OCI-LY7 (cell line): ENCODE results near the gene OR13A1. TPM values are rescaled to one million over a fixed set of nuclear protein-coding genes. Genes with fewer than 3 reads are reported as not detected.
"Not testable (repeated sequence)": the region's sequence is repeated elsewhere in the genome, so short reads cannot be mapped to it uniquely, and the experiment has no call there.

ENCODE experiments used
- BruUV-seq: library from RNA; stranded (reverse); fragments of 400-500 nt; replicated peaks from 2 replicates; lab custom pipeline; 2021; lab: Mats Ljungman, UMichigan
- CTCF ChIA-PET: fragments of 300-600 bp; sonication (Branson Sonifier 250); formaldehyde crosslinking; loops from one replicate; lab custom pipeline; 2022; ENCODE audit warnings: antibody characterized with exemption; ENCODE audit not compliant: unreplicated experiment; lab: Charles Lee
- POLR2A ChIA-PET: fragments of 300-600 bp; sonication (Branson Sonifier 250); formaldehyde crosslinking; loops from one replicate; lab custom pipeline; 2022; ENCODE audit warnings: antibody characterized with exemption; lab: Charles Lee
- DNase-seq: peaks from one replicate; pipeline ENCODE4 v3.0.0-alpha.2; 2015; ENCODE audit warnings: low spot score
- H2AFZ ChIP-seq: fragments of 200-600 bp; sonication (generic), shearing (Covaris generic); 2 replicates; pipeline ENCODE4 v1.6.1; 2014; ENCODE audit warnings: mild to moderate bottlenecking, antibody characterized with exemption, low read length, moderate library complexity
- H3K27ac ChIP-seq: fragments of 200-600 bp; sonication (generic); 2 replicates; pipeline ENCODE4 v1.5.1; 2014; ENCODE audit warnings: mixed run types, low read depth, mild to moderate bottlenecking, moderate library complexity, low read length, inconsistent platforms; ENCODE audit not compliant: poor library complexity, severe bottlenecking
- H3K36me3 ChIP-seq: fragments of 200-600 bp; sonication (generic); 2 replicates; pipeline ENCODE4 v1.6.1; 2014; ENCODE audit warnings: mild to moderate bottlenecking, antibody characterized with exemption, low read length, moderate library complexity, mixed read lengths; ENCODE audit not compliant: insufficient read depth
- H3K4me1 ChIP-seq: fragments of 200-600 bp; sonication (generic); 2 replicates; pipeline ENCODE4 v1.5.1; 2014; ENCODE audit warnings: mild to moderate bottlenecking, low read length; ENCODE audit not compliant: insufficient read depth, poor library complexity, severe bottlenecking
- H3K4me2 ChIP-seq: fragments of 200-600 bp; sonication (generic); 2 replicates; pipeline ENCODE4 v1.6.1; 2014; ENCODE audit warnings: mild to moderate bottlenecking, low read length
- H3K4me3 ChIP-seq: fragments of 200-600 bp; sonication (generic); 2 replicates; pipeline ENCODE4 v1.5.1; 2014; ENCODE audit warnings: mild to moderate bottlenecking, low read depth, low read length; ENCODE audit not compliant: poor library complexity, severe bottlenecking
- H3K79me2 ChIP-seq: fragments of 200-600 bp; sonication (generic); 2 replicates; pipeline ENCODE4 v1.6.1; 2016; ENCODE audit warnings: low read depth, mild to moderate bottlenecking, low read length, moderate library complexity, mixed read lengths; ENCODE audit not compliant: insufficient read depth
- H3K9me2 ChIP-seq: fragments of 200-600 bp; sonication (generic); 2 replicates; pipeline ENCODE4 v1.6.1; 2016; ENCODE audit warnings: mild to moderate bottlenecking, low read length, mixed read lengths; ENCODE audit not compliant: insufficient read depth
- H3K9me3 ChIP-seq: fragments of 200-600 bp; sonication (generic); 2 replicates; pipeline ENCODE4 v1.6.1; 2014; ENCODE audit warnings: mild to moderate bottlenecking, mixed run types, low read length, mixed read lengths
- H4K20me1 ChIP-seq: fragments of 200-600 bp; sonication (generic); 2 replicates; pipeline ENCODE4 v1.6.1; 2014; ENCODE audit warnings: mild to moderate bottlenecking, antibody characterized with exemption, low read length, moderate library complexity, mixed read lengths; ENCODE audit not compliant: insufficient read depth
- EZH2phosphoT487 ChIP-seq: fragments of 200-600 bp; sonication (generic); IDR thresholded peaks from 2 replicates; pipeline ENCODE4 v1.6.1; 2018; ENCODE audit warnings: low read depth, borderline replicate concordance, mild to moderate bottlenecking, mixed run types, antibody characterized with exemption, low read length, moderate library complexity, mixed read lengths
- intact Hi-C: fragments of 100-400 bp; cut with micrococcal nuclease; formaldehyde crosslinking; loops from one replicate; pipeline ENCODE4 v1.10.0; 2022; ENCODE audit not compliant: unreplicated experiment
- total RNA-seq, 2 experiments: library from RNA; depleted of rRNA in 1 of 2; stranded (reverse); fragments of >200 nt in 1 of 2; shearing (Covaris generic) in 1 of 2; gene quantifications; 2 replicates each; pipeline ENCODE4 v1.2.3, GENCODE V29; 2014 to 2022
- TF ChIP-seq, protein P1 (sequence below): fragments of 200-600 bp; sonication (generic); conservative IDR thresholded peaks from 2 replicates; pipeline ENCODE4 v1.5.1; 2014; ENCODE audit warnings: mild to moderate bottlenecking, antibody characterized with exemption, low read length, moderate library complexity, mixed read lengths

The OR13A1 gene
- total RNA-seq, 2 experiments from 2014 or later = 14.4 to 17.4 TPM

DNA sequence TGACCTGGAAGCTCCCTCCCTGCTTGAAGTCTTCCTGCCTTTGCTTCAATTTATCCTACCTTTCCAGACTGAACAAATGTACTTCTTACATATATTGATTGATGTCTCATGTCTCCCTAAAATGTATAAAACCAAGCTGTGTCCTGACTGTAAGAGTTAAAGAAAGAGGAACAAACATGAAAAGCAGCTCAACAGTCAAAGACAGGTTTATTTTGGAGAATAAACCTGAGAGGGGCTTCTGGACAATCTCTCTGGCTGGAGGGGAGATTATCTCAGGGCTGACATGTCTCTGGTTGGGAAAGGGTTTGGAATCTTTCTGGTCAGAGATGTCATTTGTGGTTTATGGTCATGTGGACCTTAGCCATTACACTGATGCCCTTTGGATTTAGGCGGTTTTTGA is 41.0 kb downstream of the OR13A1 start:
- H4K20me1 ChIP-seq = no peaks in the 10 kb centered on the region
- POLR2A ChIA-PET = interaction anchor here (1.4 kb wide), 1 partner anchor 27 kb away, joined by 3 read pairs; no protein-coding TSS in a partner anchor
- BruUV-seq = no TSS peak

DNA sequence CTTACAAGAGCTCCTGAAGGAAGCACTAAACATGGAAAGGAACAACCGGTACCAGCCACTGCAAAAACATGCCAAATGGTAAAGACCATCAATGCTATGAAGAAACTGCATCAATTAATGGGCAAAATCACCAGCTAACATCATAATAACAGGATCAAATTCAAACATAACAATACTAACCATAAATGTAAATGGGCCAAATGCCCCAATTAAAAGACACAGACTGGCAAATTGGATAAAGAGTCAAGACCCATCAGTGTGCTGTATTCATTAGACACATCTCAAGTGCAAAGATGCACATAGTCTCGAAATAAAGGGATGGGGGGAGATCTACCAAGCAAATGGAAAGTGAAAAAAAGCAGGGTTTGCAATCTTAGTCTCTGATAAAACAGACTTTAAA is 47.6 kb downstream of the OR13A1 start:
- H3K79me2 ChIP-seq, H3K4me3 ChIP-seq, DNase-seq, intact Hi-C loops, H3K4me1 ChIP-seq, H2AFZ ChIP-seq, H3K9me3 ChIP-seq, H3K9me2 ChIP-seq, H3K27ac ChIP-seq, BruUV-seq, H3K4me2 ChIP-seq, H4K20me1 ChIP-seq, CTCF ChIA-PET, H3K36me3 ChIP-seq, POLR2A ChIA-PET: not testable (repeated sequence)

More for the DNA sequence above, 41.0 kb downstream of the OR13A1 start:
- no peak for TF ChIP-seq EZH2phosphoT487
- TF ChIP-seq, protein P1, sequence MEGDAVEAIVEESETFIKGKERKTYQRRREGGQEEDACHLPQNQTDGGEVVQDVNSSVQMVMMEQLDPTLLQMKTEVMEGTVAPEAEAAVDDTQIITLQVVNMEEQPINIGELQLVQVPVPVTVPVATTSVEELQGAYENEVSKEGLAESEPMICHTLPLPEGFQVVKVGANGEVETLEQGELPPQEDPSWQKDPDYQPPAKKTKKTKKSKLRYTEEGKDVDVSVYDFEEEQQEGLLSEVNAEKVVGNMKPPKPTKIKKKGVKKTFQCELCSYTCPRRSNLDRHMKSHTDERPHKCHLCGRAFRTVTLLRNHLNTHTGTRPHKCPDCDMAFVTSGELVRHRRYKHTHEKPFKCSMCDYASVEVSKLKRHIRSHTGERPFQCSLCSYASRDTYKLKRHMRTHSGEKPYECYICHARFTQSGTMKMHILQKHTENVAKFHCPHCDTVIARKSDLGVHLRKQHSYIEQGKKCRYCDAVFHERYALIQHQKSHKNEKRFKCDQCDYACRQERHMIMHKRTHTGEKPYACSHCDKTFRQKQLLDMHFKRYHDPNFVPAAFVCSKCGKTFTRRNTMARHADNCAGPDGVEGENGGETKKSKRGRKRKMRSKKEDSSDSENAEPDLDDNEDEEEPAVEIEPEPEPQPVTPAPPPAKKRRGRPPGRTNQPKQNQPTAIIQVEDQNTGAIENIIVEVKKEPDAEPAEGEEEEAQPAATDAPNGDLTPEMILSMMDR = no peak
- intact Hi-C loops = no loop called here
- Histone ChIP-seq H3K4me3 (no peak overlapping the region), H3K36me3 (no peaks in the 10 kb centered on the region), H3K4me2 (no peak overlapping the region), H2AFZ (no peak overlapping the region), H3K9me2 (no peaks in the 10 kb centered on the region), H3K4me1 (no peaks in the 10 kb centered on the region), H3K79me2 (no peaks in the 10 kb centered on the region), H3K9me3 (no peaks in the 10 kb centered on the region), H3K27ac (no peak overlapping the region)
- CTCF ChIA-PET = no interaction called here
- DNase-seq = no peak

DNA sequence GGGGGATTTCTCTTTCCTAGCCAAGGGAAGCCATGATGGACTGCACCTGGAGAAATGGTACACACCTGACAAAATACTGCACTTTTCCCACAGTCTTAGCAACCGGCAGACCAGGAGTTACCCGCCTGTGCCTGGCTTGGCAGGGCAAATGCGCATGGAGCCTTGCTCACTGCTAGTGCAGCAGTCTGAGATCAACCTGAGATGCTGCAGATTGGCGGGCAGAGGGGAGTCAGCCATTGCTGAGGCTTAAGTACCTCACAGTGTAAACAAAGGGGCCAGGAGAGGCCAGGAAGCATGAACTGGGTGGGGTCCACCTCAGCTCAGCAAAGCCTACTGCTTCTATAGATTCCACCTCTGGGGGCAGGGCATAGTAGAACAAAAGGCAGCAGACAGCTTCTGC is 49.4 kb downstream of the OR13A1 start:
- Histone ChIP-seq H3K27ac (no peak overlapping the region), H3K4me1 (no peaks in the 10 kb centered on the region), H3K36me3 (no peaks in the 10 kb centered on the region), H3K79me2 (no peaks in the 10 kb centered on the region), H4K20me1 (no peaks in the 10 kb centered on the region), H2AFZ (no peak overlapping the region), H3K4me2 (no peak overlapping the region), H3K4me3 (no peak overlapping the region), H3K9me2 (no peaks in the 10 kb centered on the region), H3K9me3 (no peaks in the 10 kb centered on the region)
- CTCF ChIA-PET = no interaction called here
- intact Hi-C loops = no loop called here
- no TSS peak for BruUV-seq
- POLR2A ChIA-PET = no interaction called here
- TF ChIP-seq, protein P1 = no peak
- no peak for TF ChIP-seq EZH2phosphoT487
- no peak for DNase-seq
